Mononuclear cell (primary cell): ENCODE results near the gene TAF3. TPM values are rescaled to one million over a fixed set of nuclear protein-coding genes. Genes with fewer than 3 reads are reported as not detected.

Experiments used
- H3K27me3 ChIP-seq: 2 replicates; pipeline ENCODE4 v1.6.0; 2011; ENCODE audit warnings: low read length, control low read depth; ENCODE audit not compliant: insufficient read depth
- H3K4me1 ChIP-seq: 2 replicates; pipeline ENCODE4 v1.5.1; 2011; ENCODE audit warnings: mild to moderate bottlenecking, low read length, control low read depth; ENCODE audit not compliant: insufficient read depth
- H3K4me3 ChIP-seq: 2 replicates; pipeline ENCODE4 v1.5.1; 2011; ENCODE audit warnings: mild to moderate bottlenecking, low read length, moderate library complexity
- H3K9me3 ChIP-seq: 2 replicates; pipeline ENCODE4 v1.5.1; 2011; ENCODE audit warnings: low read depth, mild to moderate bottlenecking, control low read depth, low read length
- total RNA-seq: library from RNA; depleted of rRNA; stranded (reverse); fragments of >200 nt; gene quantifications from one replicate; pipeline ENCODE4 v1.2.3, GENCODE V29; 2012

The TAF3 gene
- total RNA-seq, 1 donor: 6.7 TPM

GRCh38 chr10:7982727-7983126 is 164.4 kb downstream of the TAF3 start:
- Histone ChIP-seq H3K9me3 (no peaks in the 10 kb centered on the region), H3K27me3 (no peaks in the 10 kb centered on the region), H3K4me1 (no peaks in the 10 kb centered on the region), H3K4me3 (no peak overlapping the region)

- no peaks in the 10 kb centered on the region for H3K4me1 ChIP-seq
- no peak overlapping the region for H3K4me3 ChIP-seq
- H3K27me3 ChIP-seq: no peaks in the 10 kb centered on the region
- no peaks in the 10 kb centered on the region for H3K9me3 ChIP-seq
Measured at GRCh38 chr10:7984325-7984724, 166.0 kb downstream of the TAF3 start.

GRCh38 chr10:7984896-7985295 is 166.6 kb downstream of the TAF3 start:
- no peaks in the 10 kb centered on the region for H3K4me1 ChIP-seq
- no peaks in the 10 kb centered on the region for H3K9me3 ChIP-seq
- H3K4me3 ChIP-seq: no peak overlapping the region
- H3K27me3 ChIP-seq: no peaks in the 10 kb centered on the region

DNA sequence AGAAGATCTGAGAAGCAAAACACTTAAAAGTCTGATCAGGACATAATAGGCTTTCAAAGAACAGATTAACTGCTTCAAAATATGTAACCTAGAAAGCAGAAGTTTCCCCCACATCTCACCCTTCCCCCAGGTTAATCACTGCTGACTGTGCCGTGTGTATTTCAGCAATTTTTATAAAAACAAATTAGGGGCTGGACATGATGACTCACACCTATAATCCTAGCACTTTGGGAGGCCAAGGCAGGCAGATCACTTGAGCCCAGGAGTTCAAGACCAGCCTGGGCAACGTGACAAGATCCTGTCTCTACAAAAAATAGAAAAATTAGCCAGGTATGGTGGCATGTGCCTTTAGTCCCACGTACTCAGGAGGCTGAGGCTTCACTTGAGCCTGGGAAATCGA is 168.5 kb downstream of the TAF3 start:
- no peaks in the 10 kb centered on the region for H3K9me3 ChIP-seq
- no peaks in the 10 kb centered on the region for H3K4me1 ChIP-seq
- no peak overlapping the region for H3K4me3 ChIP-seq
- no peaks in the 10 kb centered on the region for H3K27me3 ChIP-seq

GRCh38 chr10:7988989-7989388 is 170.7 kb downstream of the TAF3 start:
- no peaks in the 10 kb centered on the region for H3K27me3 ChIP-seq
- no peaks in the 10 kb centered on the region for H3K4me1 ChIP-seq
- H3K9me3 ChIP-seq: no peaks in the 10 kb centered on the region
- H3K4me3 ChIP-seq: no peak overlapping the region

GRCh38 chr10:7998831-7999230 is 180.5 kb downstream of the TAF3 start:
- no peaks in the 10 kb centered on the region for H3K27me3 ChIP-seq
- no peaks in the 10 kb centered on the region for H3K4me1 ChIP-seq
- peaks cover 15% of the 10 kb centered on the region for H3K9me3 ChIP-seq
- no peak overlapping the region for H3K4me3 ChIP-seq

- Histone ChIP-seq H3K4me1 (no peaks in the 10 kb centered on the region), H3K27me3 (no peaks in the 10 kb centered on the region), H3K9me3 (peaks cover 31% of the 10 kb centered on the region), H3K4me3 (no peak overlapping the region)
Measured at GRCh38 chr10:8004469-8005000, 186.2 kb downstream of the TAF3 start.

GRCh38 chr10:8006274-8006999 is 188.1 kb downstream of the TAF3 start:
- Histone ChIP-seq H3K4me1 (no peaks in the 10 kb centered on the region), H3K9me3 (peaks cover 31% of the 10 kb centered on the region), H3K4me3 (no peak overlapping the region), H3K27me3 (no peaks in the 10 kb centered on the region)

- no peaks in the 10 kb centered on the region for H3K4me1 ChIP-seq
- no peak overlapping the region for H3K4me3 ChIP-seq
- H3K9me3 ChIP-seq: peaks cover 16% of the 10 kb centered on the region
- no peaks in the 10 kb centered on the region for H3K27me3 ChIP-seq
Measured at GRCh38 chr10:8009031-8009430, 190.7 kb downstream of the TAF3 start.

DNA sequence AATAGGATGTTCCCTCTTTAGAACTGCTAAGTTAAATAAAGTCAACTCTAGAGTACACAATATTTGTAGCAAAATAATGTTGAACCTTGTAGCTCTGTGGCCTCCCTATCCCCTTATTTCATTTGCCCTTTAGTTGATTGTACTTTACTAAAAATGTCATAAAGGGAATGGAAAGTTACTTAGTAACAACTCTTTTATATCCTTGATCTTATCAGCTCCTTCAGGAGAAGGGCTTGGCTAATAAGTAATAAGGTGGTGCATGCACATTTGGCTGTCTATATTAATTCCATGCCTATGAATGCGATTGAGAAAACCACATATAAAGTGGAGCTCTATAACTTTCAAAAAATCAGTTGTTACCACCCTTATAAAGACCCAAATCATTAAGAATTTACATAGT is 194.7 kb downstream of the TAF3 start:
- no peaks in the 10 kb centered on the region for H3K27me3 ChIP-seq

GRCh38 chr10:8013619-8014018 is 195.3 kb downstream of the TAF3 start:
- H3K27me3 ChIP-seq: no peaks in the 10 kb centered on the region
- H3K4me1 ChIP-seq: no peaks in the 10 kb centered on the region
- H3K4me3 ChIP-seq: no peak overlapping the region
- H3K9me3 ChIP-seq: no peaks in the 10 kb centered on the region

More for the DNA sequence above, 194.7 kb downstream of the TAF3 start:
- Histone ChIP-seq H3K9me3 (no peaks in the 10 kb centered on the region), H3K4me3 (no peak overlapping the region), H3K4me1 (no peaks in the 10 kb centered on the region)

DNA sequence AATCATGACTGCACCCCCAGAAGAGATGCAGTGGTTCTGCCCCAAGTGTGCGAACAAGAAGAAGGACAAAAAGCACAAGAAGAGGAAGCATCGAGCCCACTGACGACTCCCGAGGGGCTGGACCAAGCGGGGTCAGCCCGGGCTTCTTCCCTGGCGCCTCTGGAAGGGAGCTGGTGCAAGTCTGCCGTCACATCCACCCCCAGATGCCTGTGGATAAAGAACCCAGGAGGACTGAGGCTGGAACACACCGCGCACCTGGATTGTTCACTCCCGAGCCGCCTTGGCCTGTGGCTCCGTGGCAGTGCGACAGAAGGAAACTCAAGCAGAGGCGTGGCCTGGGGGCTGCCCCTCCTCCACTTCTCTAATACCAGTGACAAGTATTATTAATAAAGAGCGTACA is 196.3 kb downstream of the TAF3 start:
- no peak overlapping the region for H3K4me3 ChIP-seq
- no peaks in the 10 kb centered on the region for H3K27me3 ChIP-seq
- no peaks in the 10 kb centered on the region for H3K4me1 ChIP-seq
- H3K9me3 ChIP-seq: no peaks in the 10 kb centered on the region

GRCh38 chr10:8017277-8017676 is 199.0 kb downstream of the TAF3 start:
- Histone ChIP-seq H3K4me1 (no peaks in the 10 kb centered on the region), H3K4me3 (no peak overlapping the region), H3K27me3 (no peaks in the 10 kb centered on the region), H3K9me3 (no peaks in the 10 kb centered on the region)

DNA sequence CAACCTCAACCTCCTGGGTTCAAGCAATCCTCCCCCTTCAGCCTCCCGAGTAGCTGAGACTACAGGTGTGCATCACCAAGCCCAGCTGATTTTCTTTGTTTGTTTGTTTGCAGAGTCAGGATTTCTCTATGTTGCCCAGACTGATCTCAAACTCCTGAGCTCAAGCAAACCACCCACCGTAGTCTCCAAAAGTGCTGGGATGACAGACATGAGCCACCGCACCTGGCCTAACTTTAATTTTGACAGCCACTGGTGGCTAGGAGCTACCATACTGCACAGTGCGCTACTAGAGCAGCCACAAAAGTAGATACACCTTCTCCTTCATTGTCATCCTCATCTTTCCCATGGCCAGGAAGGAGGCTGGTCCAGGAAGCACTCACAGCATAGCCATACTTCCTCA is 205.0 kb downstream of the TAF3 start:
- H3K9me3 ChIP-seq: no peaks in the 10 kb centered on the region

DNA sequence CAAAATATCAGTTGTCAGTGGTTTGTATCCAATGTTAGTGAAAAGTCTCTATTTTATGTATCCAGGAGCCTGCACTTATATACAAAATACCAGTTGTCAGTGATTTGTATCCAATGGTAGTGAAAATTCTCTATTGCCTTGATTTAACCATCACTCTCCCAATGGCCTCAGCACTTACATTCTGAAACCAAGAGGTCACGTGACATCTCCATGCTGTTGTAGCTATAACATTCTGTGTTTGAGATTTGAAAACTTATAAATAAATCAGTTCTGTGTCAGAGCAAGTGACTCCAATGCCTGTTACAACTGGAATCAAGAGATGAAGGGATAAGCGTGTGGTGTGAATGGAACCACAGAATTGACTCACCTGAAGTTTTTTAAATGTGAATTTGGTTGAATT is 205.5 kb downstream of the TAF3 start:
- Histone ChIP-seq H3K27me3 (no peaks in the 10 kb centered on the region), H3K9me3 (no peaks in the 10 kb centered on the region), H3K4me1 (no peaks in the 10 kb centered on the region)

More for the DNA sequence above, 205.0 kb downstream of the TAF3 start:
- no peaks in the 10 kb centered on the region for H3K4me1 ChIP-seq
- H3K27me3 ChIP-seq: no peaks in the 10 kb centered on the region
- H3K4me3 ChIP-seq: no peak overlapping the region

More for the DNA sequence above, 205.5 kb downstream of the TAF3 start:
- H3K4me3 ChIP-seq: no peak overlapping the region
